ENCODE data around the gene PRKAB2.
A peak's percentile ranks its signal among the peaks of the same experiment; 100 is the strongest.

Gene PRKAB2

GRCh38 chr1:147172168-147173016 is at the start of gene PRKAB2:
Gene PRKAB2, minus strand, starts transcription at chr1:147172470. Its CDS starts 326 bp downstream, at chr1:147172144.
- peak within 1 kb of the TSS; percentile 96 for H3K4me3 ChIP-seq (ENCODE audit: low read depth, low read length)
- TF ChIP-seq CTCF (IDR thresholded peaks at IDR 0.05; ENCODE audit: low read depth, low read length), result peak; percentile 69

- H3K4me3 ChIP-seq (ENCODE audit: low read depth, low read length), result no peak overlapping the region
- no peak for TF ChIP-seq CTCF (IDR thresholded peaks at IDR 0.05; ENCODE audit: low read depth, low read length)
Measured at GRCh38 chr1:147218606-147219005, 46.3 kb upstream of the PRKAB2 start.

- no peak for TF ChIP-seq CTCF (IDR thresholded peaks at IDR 0.05; ENCODE audit: low read depth, low read length)
- H3K4me3 ChIP-seq (ENCODE audit: low read depth, low read length), result no peak overlapping the region
Measured at GRCh38 chr1:147217141-147217540, 44.9 kb upstream of the PRKAB2 start.

GRCh38 chr1:147216124-147216523 is 43.9 kb upstream of the PRKAB2 start:
- no peak for TF ChIP-seq CTCF (IDR thresholded peaks at IDR 0.05; ENCODE audit: low read depth, low read length)
- H3K4me3 ChIP-seq (ENCODE audit: low read depth, low read length), result no peak overlapping the region

- no peak for TF ChIP-seq CTCF (IDR thresholded peaks at IDR 0.05; ENCODE audit: low read depth, low read length)
- no peak overlapping the region for H3K4me3 ChIP-seq (ENCODE audit: low read depth, low read length)
Measured at GRCh38 chr1:147215540-147215916, 43.3 kb upstream of the PRKAB2 start.

GRCh38 chr1:147214842-147215539 is 42.7 kb upstream of the PRKAB2 start:
- no peak overlapping the region for H3K4me3 ChIP-seq (ENCODE audit: low read depth, low read length)
- TF ChIP-seq CTCF (IDR thresholded peaks at IDR 0.05; ENCODE audit: low read depth, low read length), result no peak

- TF ChIP-seq CTCF (IDR thresholded peaks at IDR 0.05; ENCODE audit: low read depth, low read length), result no peak
- no peak overlapping the region for H3K4me3 ChIP-seq (ENCODE audit: low read depth, low read length)
Measured at GRCh38 chr1:147214325-147214724, 42.1 kb upstream of the PRKAB2 start.
